NT2/D1 (cell line): Measurements from ENCODE around the gene PALM.

Experiments
- SUZ12 ChIP-seq: IDR thresholded peaks from 2 replicates; pipeline ENCODE4 v1.6.1; 2011; ENCODE audit not compliant: insufficient read length, insufficient read depth; ENCODE audit errors: extremely low read depth
- YY1 ChIP-seq: IDR thresholded peaks from 2 replicates; pipeline ENCODE4 v1.6.1; 2011; ENCODE audit not compliant: insufficient read length, insufficient read depth
- ZNF274 ChIP-seq: IDR thresholded peaks from 2 replicates; pipeline ENCODE4 v1.6.1; 2011; ENCODE audit warnings: mild to moderate bottlenecking, low read depth, low read length

GRCh38 chr19:694481-695351, 14.0 kb upstream of the PALM start:
- TF ChIP-seq YY1 (no peak), SUZ12 (no peak), ZNF274 (no peak)
